Measurements from ENCODE around the gene FGB. TPM values are rescaled to one million over a fixed set of nuclear protein-coding genes. Genes with fewer than 3 reads are reported as not detected.
A peak's percentile ranks its signal among the peaks of the same experiment; 100 is the strongest.

FGB gene
- total RNA-seq, 4 donors from 2014 or later = 0.94 TPM; not detected in 3

DNA sequence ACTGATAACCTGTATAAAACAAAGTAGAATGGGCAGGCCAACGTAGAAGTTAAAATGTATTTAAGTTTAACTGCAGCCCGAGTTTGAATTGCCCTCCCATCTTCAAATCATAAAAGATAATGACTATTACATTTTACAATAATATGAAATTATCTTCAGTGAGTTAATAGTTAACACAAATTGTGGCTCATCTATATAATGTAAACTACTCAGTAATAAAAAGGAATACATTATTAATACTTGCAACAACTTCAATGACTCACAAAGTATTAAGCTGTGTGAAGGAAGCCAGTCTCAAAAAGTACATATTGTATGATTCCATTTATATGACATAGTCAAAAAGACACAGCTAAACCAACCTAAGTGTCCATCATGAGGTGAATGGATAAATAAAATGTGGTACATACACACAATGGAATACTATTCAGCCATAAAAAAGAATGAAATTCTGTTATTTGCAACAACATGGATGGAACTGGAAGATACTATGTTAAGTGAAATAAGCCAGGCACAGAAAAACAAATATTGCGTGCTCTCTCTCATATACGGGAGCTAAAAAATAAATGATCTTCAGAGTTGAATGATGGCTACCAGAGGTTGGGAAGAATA, 20.4 kb upstream of the FGB start:
- H3K36me3 ChIP-seq = peaks cover 72 to 84% of the 10 kb centered on the region in 2 donors
- DNase-seq = no peak
- WGBS, 2 donors = 95 to 98% methylated on average over 4 of the region's 4 CpGs
- H3K4me1 ChIP-seq = no peaks in the 10 kb centered on the region
- no peaks in the 10 kb centered on the region for H3K27me3 ChIP-seq
- no peak overlapping the region for H3K27ac ChIP-seq
- TF ChIP-seq POLR2A (IDR thresholded peaks at IDR 0.05) = no peak
- TF ChIP-seq, protein P1, sequence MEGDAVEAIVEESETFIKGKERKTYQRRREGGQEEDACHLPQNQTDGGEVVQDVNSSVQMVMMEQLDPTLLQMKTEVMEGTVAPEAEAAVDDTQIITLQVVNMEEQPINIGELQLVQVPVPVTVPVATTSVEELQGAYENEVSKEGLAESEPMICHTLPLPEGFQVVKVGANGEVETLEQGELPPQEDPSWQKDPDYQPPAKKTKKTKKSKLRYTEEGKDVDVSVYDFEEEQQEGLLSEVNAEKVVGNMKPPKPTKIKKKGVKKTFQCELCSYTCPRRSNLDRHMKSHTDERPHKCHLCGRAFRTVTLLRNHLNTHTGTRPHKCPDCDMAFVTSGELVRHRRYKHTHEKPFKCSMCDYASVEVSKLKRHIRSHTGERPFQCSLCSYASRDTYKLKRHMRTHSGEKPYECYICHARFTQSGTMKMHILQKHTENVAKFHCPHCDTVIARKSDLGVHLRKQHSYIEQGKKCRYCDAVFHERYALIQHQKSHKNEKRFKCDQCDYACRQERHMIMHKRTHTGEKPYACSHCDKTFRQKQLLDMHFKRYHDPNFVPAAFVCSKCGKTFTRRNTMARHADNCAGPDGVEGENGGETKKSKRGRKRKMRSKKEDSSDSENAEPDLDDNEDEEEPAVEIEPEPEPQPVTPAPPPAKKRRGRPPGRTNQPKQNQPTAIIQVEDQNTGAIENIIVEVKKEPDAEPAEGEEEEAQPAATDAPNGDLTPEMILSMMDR (IDR thresholded peaks at IDR 0.05) = no peak
- H3K4me3 ChIP-seq (replicated peaks in 1 of 3) = no peak overlapping the region
- intact Hi-C loops (cut with DNase I) = no loop called here
- H3K9me3 ChIP-seq = no peaks in the 10 kb centered on the region

DNA sequence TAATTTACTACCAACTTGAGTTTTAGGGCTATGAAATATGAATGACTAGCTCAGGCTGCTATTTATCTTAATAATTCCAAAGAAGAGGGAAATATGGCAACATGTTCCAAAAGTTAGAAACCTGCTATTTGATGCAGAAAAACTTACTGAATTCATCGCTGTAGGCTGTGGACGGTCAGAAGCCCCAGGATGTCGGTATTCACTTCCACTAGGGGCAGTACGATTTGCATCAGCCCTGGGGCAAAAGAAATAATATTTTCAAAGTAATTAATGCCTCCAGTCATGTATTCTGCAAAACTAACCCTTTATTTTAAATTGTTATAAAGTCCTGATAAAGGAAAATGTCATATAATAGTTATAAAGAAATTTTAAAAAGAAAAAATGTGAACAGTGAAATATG, 17.1 kb upstream of the FGB start:
- intact Hi-C loops (cut with DNase I) = no loop called here
- TF ChIP-seq, protein P1 (IDR thresholded peaks at IDR 0.05) = no peak
- TF ChIP-seq POLR2A (IDR thresholded peaks at IDR 0.05) = no peak
- 86 to 87% methylated on average over 4 of the region's 4 CpGs for WGBS, 2 donors
- DNase-seq = no peak
- Histone ChIP-seq H3K36me3 (peaks cover 43 to 53% of the 10 kb centered on the region in 2 donors), H3K27me3 (no peaks in the 10 kb centered on the region), H3K4me1 (peaks cover 10 to 15% of the 10 kb centered on the region in 2 donors), H3K9me3 (no peaks in the 10 kb centered on the region), H3K4me3 (replicated peaks in 1 of 3) (no peak overlapping the region), H3K27ac (no peak overlapping the region)

DNA sequence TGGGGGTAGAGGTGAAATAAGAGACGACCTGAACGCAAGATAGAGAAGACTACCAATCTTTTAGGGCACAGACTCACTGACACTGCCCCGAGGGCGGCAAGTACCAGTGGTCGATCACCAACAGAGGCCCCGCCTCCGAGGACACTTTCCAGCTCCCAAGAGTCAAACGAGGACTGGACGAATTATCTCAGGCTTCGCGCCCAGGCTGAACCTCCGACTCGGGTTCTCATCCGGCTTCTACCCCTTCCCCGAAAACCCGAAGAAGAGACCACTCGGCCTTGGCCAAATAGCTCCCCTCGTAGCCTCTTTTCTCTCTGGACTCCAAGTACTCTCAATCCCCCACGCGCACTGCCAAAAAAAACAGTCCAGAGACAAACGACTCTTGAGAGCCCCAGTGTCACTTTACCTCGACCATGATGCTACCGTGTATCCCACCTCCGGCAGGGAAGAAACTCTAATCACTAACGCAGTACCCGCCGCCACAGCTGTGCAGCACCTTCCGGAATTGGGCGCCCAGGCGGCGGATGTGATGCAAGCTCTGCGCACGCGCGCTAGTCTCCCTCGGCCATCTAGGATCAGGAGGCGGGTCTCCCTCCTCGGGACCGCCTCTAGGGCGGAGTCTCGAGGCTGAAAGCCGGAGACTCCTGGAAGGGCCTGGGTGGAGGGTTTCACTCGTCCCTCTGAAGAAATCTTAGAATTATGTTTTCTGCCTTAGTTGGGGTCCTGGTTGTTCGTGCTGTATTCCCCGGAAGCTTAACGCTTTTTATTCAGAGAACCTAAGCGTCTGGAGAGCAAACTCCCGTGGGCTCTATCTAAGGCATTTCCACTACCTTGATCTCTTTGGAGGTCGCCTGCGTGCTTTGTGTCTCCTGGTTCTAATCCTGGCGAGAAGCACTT, 12.7 kb upstream of the FGB start, which contains the start of gene PLRG1:
PLRG1 (minus strand) TSS at position 507 of the 897 bp plus-strand sequence; CDS start at position 415, 92 bp downstream.
- intact Hi-C loops (cut with DNase I) = loop anchor here (10.0 kb wide), 1 partner anchor 45 kb away; no protein-coding TSS in a partner anchor
- peak; percentile 97 to 98 for DNase-seq
- WGBS, 2 donors = 1% methylated on average over 37 to 49 of the region's 51 CpGs

DNA sequence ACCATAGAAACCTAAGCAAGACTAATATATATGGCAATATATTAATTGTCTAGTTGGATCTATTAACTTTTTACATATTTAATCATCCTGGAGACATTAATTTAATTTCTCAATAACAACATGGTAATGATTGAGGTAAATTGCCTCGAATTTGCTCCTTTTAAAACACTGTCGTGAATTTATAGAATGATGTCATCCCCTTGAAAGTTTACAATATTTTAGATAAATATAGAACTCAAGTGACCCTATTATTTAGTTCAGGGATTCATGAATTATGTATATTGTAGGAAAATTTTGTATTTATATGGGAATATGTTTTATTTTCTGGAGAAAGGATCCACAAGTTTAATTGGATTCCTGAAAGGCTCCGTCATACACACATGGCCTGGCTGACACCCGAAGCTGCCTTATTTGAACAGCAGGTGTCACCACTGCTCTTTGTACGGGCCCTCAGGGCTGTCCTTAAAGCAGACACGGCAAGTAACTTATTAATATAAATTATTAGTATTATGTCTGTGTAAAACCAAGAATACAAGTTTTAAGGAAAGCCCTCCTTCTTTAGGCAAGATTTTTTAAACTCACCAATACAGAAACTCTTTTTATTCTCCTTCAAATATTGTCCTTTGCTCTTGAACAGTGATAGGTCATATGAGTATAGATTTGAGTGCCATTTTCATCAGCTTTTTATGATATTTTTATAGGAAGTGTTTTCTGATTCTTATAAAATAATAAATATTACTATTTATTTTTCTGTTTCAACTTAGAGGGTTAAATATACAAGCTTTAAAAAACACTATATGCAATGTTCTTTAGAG, 10.7 kb upstream of the FGB start:
- H3K36me3 ChIP-seq = no peaks in the 10 kb centered on the region
- no peaks in the 10 kb centered on the region for H3K9me3 ChIP-seq
- WGBS, 2 donors = 27 to 31% methylated on average over 6 of the region's 6 CpGs
- no peak overlapping the region for H3K27ac ChIP-seq
- H3K4me3 ChIP-seq (replicated peaks in 1 of 3) = no peak overlapping the region
- H3K4me1 ChIP-seq = peaks cover 10 to 15% of the 10 kb centered on the region in 2 donors
- DNase-seq = peak; percentile 73 to 76
- intact Hi-C loops (cut with DNase I) = loop anchor here (10.0 kb wide), 1 partner anchor 47 kb away; no protein-coding TSS in a partner anchor
- H3K27me3 ChIP-seq = no peaks in the 10 kb centered on the region
- TF ChIP-seq, protein P1 (IDR thresholded peaks at IDR 0.05) = peak; percentile 37 to 89 (median 70)
- TF ChIP-seq POLR2A (IDR thresholded peaks at IDR 0.05) = no peak

More for the DNA sequence above, 12.7 kb upstream of the FGB start, which contains the start of gene PLRG1:
- TF ChIP-seq POLR2A (IDR thresholded peaks at IDR 0.05) = peak; percentile 10 to 88
- TF ChIP-seq, protein P1 (IDR thresholded peaks at IDR 0.05) = peak in 4 of 6 experiments; percentile 26 to 60 (median 48)
- peaks cover 11 to 16% of the 10 kb centered on the region in 2 donors for H3K36me3 ChIP-seq
- peak within 1 kb of the TSS; percentile 11 to 91 (median 52) for H3K4me3 ChIP-seq (replicated peaks in 1 of 3)
- no peaks in the 10 kb centered on the region for H3K9me3 ChIP-seq
- peaks cover 10 to 15% of the 10 kb centered on the region in 2 donors for H3K4me1 ChIP-seq
- no peaks in the 10 kb centered on the region for H3K27me3 ChIP-seq
- peak within 1 kb of the TSS; percentile 46 to 83 (median 70) for H3K27ac ChIP-seq

Measured in thyroid gland (tissue), 4 donors.